ENCODE results near the gene CUX1.
"Not testable (repeated sequence)": the region's sequence is repeated elsewhere in the genome, so short reads cannot be mapped to it uniquely, and the experiment has no call there.

Gene CUX1

GRCh38 chr7:101870361-101871062 lies 53.1 kb downstream of the CUX1 start:
- no peak for DNase-seq

- DNase-seq: no peak
Observed at GRCh38 chr7:101871351-101871750, 53.9 kb downstream of the CUX1 start.

GRCh38 chr7:101874028-101874427 lies 56.6 kb downstream of the CUX1 start:
- no peak for DNase-seq

- DNase-seq: no peak
Observed at GRCh38 chr7:101875283-101875846, 57.9 kb downstream of the CUX1 start.

GRCh38 chr7:101877882-101878591 lies 60.6 kb downstream of the CUX1 start:
- no peak for DNase-seq

- no peak for DNase-seq
Observed at GRCh38 chr7:101878938-101879337, 61.5 kb downstream of the CUX1 start.

- DNase-seq: no peak
Observed at GRCh38 chr7:101879565-101879964, 62.1 kb downstream of the CUX1 start.

- no peak for DNase-seq
Observed at GRCh38 chr7:101880282-101881054, 63.0 kb downstream of the CUX1 start.

GRCh38 chr7:101882005-101882421 lies 64.6 kb downstream of the CUX1 start:
- DNase-seq: no peak

GRCh38 chr7:101882595-101883564 lies 65.5 kb downstream of the CUX1 start:
- no peak for DNase-seq

GRCh38 chr7:101884671-101885596 lies 67.5 kb downstream of the CUX1 start:
- DNase-seq: peak; percentile 40

- no peak for DNase-seq
Observed at GRCh38 chr7:101885597-101885955, 68.2 kb downstream of the CUX1 start.

GRCh38 chr7:101887352-101887751 lies 69.9 kb downstream of the CUX1 start:
- not testable (repeated sequence) for DNase-seq

GRCh38 chr7:101888564-101888963 lies 71.1 kb downstream of the CUX1 start:
- DNase-seq: not testable (repeated sequence)

GRCh38 chr7:101890749-101891523 lies 73.5 kb downstream of the CUX1 start:
- no peak for DNase-seq

GRCh38 chr7:101891936-101892640 lies 74.7 kb downstream of the CUX1 start:
- no peak for DNase-seq

- no peak for DNase-seq
Observed at GRCh38 chr7:101893341-101894082, 76.1 kb downstream of the CUX1 start.

- no peak for DNase-seq
Observed at GRCh38 chr7:101896316-101896715, 78.9 kb downstream of the CUX1 start.

- no peak for DNase-seq
Observed at GRCh38 chr7:101896941-101897340, 79.5 kb downstream of the CUX1 start.
